HG02678 (cell line): ENCODE measurements around the gene PERM1.
"Not testable (repeated sequence)": the region's sequence is repeated elsewhere in the genome, so short reads cannot be mapped to it uniquely, and the experiment has no call there.

Experiments
- ATAC-seq: cut with Tn5 transposase; IDR thresholded peaks from one replicate; pipeline ENCODE4 v1.9.1; 2021; ENCODE audit warnings: mild to moderate bottlenecking, moderate library complexity; ENCODE audit not compliant: unreplicated experiment

PERM1 gene

DNA sequence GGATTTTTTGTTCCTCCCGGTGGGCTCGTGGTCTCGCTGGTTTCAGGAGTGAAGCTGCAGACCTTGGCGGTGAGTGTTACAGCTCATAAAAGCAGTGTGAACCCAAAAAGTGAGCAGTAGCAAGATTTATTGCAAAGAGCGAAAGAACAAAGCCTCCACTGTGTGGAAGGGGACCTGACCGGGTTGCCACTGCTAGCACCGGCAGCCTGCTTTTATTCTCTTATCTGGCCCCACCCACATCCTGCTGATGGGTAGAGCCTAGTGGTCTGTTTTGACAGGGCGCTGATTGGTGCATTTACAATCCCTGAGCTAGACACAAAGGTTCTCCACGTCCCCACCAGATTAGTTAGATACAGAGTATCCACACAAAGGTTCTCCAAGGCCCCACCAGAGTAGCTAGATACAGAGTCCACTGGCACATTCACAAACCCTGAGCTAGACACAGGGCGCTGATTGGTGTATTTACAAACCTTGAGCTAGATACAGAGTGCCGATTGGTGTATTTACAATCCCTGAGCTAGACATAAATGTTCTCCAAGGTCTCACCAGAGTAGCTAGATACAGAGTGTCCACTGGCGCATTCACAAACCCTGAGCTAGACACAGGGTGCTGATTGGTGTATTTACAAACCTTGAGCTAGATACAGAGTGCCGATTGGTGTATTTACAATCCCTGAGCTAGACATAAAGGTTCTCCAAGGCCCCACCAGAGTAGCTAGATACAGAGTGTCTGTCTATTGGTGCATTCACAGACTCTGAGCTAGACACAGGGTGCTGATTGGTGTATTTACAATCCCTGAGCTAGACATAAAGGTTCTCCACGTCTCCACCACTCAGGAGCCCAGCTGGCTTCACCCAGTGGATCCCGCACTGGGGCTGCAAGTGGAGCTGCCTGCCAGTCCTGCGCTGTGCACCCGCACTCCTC, 35.8 kb upstream of the PERM1 start:
- not testable (repeated sequence) for ATAC-seq

DNA sequence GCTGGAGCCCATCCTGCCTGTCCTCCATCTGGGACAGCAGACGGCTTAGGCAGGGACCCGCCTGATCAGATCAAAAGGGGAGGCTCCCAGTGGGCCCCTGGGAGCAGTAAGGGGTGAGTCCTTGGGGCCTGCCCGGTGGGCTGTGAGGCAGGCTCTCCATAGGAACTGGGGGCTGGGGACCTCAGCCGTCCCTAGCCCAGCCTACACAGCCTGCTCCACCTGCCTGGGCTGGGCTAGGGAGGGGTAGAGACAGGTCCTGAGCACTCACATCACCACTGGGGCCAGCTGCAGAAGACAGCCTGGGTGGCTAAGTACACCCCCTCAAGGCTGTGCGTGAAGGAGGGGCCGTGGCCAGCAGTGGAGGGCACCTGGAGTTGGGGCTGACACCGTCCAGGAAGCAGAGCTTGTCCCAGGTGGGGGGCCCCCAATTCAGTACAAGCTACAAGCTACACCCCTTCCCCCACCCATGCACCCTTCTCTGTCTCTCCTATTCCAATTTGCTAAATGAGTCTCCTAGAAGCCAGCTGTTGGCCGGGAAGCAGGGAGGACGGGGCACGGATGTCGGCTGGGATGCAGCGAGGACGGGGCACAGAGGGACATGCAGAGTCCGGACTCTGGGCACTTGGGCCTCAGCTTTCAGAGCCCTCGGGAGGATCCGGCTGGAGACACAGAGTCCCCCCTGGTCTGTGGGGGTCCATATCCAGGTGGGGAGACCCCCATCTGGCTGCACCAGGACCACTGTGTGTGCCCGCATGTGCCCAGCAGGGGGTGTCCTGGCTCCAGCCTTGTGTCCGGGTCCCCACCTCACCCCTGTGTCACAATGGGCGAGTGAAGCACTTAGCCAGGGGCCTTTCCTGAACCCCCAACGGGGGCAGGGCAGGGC, 33.1 kb upstream of the PERM1 start:
- ATAC-seq: no peak

DNA sequence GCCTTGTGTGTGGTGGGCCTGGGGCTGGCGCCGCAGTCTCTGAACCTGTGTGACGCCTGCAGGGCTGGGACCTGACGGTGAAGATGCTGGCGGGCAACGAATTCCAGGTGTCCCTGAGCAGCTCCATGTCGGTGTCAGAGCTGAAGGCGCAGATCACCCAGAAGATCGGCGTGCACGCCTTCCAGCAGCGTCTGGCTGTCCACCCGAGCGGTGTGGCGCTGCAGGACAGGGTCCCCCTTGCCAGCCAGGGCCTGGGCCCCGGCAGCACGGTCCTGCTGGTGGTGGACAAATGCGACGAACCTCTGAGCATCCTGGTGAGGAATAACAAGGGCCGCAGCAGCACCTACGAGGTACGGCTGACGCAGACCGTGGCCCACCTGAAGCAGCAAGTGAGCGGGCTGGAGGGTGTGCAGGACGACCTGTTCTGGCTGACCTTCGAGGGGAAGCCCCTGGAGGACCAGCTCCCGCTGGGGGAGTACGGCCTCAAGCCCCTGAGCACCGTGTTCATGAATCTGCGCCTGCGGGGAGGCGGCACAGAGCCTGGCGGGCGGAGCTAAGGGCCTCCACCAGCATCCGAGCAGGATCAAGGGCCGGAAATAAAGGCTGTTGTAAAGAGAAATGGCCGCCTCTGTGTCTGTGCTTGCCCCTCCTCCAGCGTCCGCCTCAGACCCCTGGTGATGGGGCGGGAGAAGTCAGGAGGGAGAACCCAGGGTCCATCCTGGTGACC, 32.2 kb upstream of the PERM1 start:
- peak; percentile 18 for ATAC-seq

DNA sequence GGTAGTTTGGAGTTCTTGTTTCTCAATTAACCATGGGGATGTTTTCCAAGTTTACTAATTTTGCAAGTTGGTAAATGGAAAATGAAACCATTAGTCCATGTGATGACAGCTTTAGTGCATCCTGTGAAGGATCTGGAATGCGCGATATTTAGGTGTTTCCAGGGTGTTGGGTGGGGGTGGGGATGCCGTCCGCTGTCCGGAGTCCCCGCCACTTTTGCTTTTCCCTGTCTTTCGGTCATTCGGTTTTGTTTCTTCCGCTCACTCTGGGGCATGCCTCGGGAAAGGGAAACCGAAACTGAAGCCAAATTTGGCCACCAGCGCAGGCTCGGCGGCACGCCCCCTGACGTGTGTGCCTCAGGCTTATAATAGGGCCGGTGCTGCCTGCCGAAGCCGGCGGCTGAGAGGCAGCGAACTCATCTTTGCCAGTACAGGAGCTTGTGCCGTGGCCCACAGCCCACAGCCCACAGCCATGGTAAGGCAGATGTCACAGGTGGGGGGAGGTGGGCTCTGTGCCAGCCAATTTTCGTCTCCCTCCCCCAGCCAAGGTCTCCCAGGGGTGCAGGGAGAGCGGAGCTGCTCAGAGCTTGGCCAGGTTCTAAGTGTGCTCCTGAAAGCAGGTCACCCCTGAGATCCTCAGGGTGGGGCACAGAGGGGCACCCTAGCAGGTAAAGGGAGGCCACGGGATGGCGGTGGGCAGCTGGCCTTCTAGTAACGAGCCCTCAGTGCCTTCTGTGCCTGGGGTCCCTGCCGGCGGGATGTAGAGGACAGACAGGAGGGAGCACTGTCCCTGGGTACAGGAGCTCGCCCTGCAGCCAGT, 31.4 kb upstream of the PERM1 start, which contains the start of gene ISG15:
Gene ISG15, plus strand, starts transcription at position 393 of the 817 bp plus-strand sequence. Its CDS starts 77 bp downstream, at position 470.
- ATAC-seq: peak; percentile 81

DNA sequence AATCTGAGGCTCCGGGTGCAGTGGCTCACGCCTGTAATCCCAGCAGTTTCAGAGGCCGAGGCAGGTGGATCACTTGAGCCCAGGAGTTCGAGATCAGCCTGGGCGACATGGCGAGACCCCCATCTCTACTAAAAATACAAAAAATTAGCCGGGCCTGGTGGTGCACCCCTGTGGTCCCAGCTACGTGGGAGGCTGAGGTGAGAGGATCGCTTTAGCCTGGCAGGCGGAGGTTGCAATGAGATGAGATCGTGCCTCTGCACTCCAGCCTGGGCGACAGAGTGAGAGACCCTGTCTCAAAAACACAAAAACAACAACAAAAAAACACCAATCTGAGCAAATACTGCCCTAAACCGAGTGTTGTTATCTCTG, 30.8 kb upstream of the PERM1 start:
- ATAC-seq: not testable (repeated sequence)

DNA sequence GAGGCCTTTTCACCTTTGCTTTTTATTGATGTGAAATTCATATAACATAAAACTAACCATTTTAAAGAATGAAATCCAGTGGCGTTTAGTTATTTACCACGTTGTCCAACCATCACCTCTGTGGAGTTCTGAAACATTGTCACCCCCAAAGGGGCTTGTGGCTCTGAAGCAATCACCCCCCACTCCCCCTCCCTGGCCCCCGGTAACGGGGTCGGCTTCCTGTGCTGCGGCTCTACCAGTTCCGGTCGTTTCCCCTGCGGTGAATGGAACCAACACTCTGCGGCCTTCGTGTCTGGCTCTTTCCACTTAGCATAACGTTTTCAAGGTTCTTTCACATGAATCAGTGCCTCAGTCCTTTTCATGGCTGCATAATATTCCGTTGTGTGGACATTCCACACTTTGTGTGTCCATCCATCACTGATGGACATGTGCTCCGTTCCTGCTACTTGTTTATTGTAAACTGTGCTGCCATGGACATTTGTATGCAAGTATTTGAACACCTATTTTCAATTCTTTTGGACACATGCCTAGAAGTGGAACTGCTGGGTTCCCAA, 29.6 kb upstream of the PERM1 start:
- no peak for ATAC-seq

DNA sequence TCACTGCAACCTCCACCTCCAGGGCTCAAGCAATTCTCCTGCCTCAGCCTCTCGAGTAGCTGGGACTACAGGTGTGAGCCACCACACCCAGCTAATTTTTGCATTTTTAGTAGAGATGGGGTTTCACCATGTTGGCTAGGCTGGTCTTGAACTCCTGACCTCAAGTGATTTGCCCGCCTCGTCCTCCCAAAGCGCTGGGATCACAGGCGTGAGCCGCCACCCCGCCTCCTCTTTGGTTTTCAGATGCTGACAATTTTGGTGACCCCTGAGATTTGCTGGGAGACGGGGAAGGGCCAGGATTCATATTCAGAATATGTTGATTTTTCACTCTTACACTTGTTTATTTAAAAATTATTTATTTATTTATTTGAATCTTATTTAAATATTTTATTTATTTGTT, 28.2 kb upstream of the PERM1 start:
- ATAC-seq: not testable (repeated sequence)

DNA sequence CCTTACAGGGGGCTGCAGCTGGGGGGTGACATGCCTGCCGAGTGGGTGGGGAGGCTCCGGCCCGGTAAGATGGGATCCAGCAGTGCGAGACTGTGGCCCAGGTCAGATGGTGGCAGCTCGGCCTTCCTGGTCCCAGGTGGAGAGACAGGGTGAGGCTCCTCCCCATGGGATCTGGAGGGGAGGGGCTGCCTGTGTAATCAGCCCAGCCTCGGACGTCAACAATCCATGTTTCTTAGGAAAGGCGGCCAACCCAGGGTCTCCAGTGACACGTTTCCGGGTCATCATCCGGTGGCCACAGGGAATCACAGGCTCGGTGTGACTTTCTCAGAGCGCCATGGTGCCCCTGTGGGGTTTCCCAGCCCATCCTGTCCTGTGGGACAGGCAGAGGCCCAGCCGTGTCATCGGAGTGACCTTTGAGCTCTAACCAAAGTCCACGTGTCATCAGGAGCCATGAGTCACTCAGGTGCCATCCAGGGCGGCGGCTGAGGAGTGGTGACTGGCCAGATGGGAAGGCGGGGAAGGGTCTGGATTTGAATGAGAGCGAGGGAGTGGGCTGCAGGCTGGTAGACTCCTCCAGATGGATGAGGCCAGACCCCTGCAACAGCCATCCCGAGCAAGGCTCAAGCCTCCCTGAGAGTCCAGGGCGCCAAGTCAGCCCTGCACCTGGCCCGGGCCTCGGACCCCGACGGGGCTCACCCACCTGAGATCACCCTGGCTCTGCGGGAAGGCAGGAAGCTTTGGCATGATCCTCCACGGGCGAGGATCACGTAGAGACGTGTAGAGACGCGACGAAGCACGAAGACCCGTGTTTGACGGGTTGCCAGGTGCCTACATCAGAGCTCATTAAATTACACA, 24.6 kb upstream of the PERM1 start:
- ATAC-seq: no peak

DNA sequence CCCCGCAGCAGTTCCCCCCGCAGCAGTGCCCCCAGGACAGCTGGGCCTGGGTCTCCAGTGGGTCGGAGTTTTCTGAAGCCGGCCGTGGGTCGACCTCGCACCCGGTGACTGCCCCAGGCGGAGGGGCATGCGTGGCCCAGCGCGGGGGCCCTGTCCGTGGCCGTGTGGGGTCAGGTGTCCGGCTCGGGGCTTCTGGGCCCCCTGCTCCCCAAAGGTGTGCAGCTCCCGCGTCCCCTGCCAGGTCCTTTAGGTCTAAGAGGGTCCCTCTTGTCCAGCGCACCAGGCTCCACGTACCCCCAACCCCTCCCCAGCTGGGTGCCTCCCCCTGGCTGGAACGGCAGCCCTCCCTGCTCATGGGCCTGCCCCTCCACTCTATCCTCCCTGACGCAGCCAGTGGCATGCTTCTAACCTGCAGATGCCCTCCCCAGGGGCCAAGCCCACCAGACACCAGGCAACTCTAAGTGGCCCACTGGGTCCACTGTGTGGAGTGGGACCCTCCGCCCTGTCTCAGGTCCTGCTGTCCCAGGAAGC, 23.9 kb upstream of the PERM1 start:
- ATAC-seq: no peak

DNA sequence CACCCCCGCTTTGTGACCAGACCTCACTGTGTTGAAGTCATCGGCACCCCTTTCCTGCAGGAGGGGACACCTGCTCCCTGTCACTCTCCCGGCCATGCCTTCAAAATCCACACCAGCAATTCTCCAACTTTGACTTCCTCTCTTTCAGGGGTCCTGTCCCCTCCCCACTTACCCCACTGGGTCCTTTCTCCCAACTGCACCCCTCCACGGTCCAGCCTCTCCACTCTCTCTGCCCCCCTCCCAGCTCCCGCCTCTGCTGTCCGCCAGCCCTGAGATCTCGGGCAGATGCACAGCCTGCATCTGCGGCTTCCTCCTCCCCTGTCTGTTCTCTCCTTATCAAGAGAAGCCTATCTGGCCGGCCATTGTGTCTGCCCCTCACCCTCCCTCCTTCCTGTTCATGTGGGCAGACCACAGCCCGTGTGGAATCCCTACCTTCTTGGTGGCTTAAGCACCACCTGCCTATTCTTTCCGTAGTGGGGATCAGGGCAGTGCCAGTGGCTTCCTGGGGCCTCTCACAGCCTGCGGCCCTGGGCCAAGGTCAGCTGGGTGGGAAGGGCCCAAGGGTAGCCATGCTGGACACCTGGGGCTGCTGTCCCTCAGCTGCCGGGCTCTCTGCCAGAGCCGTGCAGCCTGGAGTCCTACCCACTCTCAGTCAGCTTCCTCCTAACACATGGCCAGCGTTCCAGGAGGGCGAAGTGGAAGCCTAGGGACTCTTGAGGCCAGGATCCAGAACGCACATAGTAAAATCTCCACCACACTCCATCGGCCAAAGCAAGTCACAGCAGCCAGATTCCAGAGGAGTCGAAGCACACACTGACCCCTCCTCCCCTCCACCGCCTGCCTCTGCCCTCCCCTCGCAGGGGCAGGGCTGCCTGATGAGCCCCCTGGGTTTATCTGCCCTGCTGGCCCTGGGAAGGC, 23.1 kb upstream of the PERM1 start:
- no peak for ATAC-seq

DNA sequence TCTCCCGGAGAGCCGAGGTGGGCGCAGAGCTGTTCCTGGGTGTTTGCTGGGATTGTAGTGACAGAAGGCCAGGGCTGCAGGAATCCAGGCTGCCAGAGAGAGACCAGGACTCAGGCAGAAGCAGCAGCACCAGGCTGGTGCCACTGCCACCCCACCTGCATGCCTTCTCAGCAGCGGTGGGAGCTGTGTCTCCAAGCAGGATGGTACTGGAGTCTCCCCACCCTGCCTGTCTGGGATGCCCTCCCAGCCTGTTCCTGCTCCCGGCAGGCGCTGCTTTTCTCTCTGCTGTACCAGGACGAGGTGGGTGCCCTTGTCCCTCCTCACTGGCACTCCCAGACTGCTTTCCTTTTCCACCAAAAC, 22.5 kb upstream of the PERM1 start:
- no peak for ATAC-seq

DNA sequence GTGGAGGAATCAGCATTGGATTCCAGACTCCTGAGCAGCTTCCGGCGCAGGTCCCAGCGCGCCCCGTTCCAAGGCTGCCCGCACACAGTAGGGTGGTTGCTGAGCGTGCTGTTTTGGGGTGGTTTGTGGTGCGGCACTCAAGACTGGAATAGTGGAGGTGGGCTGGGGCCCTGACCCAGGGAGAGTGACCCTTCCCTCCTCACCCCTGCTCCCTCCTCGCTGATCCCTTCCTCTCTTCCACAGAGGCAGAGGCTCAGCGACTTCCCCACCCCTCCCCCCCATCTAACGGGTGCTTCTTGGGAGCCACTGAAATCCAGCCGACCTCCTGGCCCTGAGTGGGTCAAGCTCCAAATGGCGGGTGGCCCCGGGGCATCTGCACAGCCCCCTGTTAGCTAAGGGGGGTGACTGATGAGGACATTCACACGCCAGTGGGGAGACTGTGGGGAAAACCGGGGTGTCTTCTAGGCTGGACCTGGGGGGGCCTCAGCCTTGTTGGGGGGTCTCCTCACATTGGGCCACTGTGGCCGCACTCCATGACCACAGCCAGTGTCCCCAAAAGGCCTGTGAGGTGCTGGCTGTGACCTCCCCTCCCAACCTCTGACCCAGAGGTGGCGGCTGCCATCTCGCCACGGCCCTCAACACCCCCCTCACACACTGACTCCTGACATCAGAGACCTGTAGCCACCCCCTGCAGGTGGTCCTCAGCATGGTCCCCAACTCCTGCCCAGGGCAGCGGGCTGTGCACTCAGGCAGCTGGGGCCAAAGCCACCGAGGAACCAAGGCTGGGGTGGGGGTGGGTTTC, 21.9 kb upstream of the PERM1 start:
- no peak for ATAC-seq

DNA sequence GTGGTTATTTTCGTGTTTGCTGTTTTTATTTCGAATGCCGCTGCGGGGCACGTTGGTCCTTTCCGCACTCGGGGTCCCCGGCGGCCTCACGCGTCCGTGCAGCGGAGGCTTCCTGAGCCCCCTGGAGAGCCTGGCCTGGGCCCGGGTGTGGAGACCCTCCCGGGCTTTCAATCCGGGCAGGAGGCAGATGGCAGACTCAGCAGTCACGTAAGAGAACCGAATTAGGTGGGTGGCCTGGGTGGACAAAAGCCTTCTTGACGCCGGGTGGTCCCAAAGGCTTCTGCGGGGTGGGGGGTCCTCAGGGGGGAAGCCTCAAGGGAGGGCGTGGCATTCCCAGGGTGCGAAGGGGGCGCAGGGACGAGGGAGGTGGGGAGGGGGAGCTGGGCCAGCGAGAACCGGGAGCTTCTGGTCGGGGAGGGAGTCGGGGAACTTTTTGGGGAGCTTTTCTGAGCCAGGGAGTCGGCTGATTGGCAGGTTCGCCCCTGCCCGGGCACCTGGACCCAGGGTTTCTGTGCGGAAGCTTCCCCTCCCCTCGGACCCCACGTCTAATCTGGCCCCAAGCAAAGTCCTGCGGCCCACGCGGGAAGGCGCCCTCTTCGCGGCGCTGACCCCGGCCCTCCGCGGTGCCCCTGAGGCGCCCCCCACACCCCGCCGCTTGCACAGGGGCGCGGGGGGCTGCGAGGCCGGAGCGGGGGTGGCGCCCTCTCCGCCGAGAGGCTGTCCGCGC, 19.3 kb upstream of the PERM1 start:
- no peak for ATAC-seq

DNA sequence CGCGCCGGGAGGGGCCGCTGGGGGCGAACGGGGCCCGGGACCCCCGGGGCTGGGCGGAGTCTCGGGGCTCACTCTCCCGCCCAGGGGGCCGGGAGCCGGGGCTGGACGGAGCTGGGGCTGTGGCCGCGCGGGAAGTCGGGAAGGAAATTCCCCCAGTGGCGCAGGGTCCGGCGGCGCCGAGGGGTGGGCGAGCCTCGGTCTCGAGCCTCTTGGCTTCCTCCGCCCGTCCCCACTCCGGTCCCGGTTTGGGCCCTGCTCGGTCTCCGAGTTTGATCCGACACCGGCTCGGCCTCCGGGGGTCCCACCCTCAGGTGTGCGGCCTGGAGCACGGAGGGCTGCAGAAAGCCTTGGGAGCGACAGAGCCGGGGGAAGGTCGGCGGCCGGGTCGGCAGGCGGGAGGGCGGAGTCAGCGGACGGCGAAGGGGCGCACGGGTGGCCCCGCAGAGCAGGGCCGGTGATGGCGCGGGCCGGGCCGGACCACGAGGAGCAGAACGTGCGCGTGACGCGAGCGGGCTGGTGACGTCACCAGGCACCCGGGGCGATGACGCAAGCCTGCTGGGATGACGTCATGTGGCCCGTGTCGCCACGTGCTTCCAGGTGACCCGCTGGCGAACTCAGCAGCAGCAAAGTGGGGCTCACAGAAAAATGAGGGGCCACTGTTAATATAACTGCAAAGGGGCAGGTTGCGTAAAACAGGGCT, 18.6 kb upstream of the PERM1 start:
- ATAC-seq: peak; percentile 20

DNA sequence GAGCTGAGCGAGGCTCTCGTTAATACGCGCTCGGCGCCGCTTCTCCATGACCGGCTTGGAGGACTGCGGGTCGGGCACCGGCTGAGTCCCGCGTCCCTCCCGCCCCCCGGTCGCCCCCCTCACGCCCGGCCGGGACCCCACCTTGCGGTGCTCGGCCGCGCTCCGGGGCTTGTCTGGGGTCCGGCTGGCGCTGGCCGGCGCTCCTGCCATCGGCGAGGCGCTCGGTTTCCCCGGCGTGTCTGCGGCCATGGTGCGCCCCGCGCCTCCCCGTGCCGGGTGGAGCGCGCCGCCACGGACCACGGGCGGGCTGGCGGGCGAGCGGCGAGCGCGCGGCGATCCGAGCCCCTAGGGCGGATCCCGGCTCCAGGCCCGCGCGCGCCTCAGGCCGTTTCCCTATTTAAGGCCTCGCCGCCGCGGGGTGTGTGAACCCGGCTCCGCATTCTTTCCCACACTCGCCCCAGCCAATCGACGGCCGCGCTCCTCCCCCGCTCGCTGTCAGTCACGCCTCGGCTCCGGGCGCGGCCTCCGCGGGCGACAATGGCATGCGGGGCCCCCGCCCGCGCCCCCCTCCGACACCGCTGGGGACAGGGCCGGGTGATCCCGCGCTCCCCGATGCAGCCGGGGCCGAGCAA, 17.9 kb upstream of the PERM1 start, which contains the start of gene HES4:
Gene HES4, minus strand, starts transcription at position 373 of the 632 bp plus-strand sequence. Its CDS starts 124 bp downstream, at position 249.
- peak; percentile 54 for ATAC-seq
